Measurements from ENCODE around the gene PDCD11. TPM values are rescaled to one million over a fixed set of nuclear protein-coding genes. Genes with fewer than 3 reads are reported as not detected.
A peak's percentile ranks its signal among the peaks of the same experiment; 100 is the strongest.
"Not testable (repeated sequence)": the region's sequence is repeated elsewhere in the genome, so short reads cannot be mapped to it uniquely, and the experiment has no call there.

The PDCD11 gene, protein sequence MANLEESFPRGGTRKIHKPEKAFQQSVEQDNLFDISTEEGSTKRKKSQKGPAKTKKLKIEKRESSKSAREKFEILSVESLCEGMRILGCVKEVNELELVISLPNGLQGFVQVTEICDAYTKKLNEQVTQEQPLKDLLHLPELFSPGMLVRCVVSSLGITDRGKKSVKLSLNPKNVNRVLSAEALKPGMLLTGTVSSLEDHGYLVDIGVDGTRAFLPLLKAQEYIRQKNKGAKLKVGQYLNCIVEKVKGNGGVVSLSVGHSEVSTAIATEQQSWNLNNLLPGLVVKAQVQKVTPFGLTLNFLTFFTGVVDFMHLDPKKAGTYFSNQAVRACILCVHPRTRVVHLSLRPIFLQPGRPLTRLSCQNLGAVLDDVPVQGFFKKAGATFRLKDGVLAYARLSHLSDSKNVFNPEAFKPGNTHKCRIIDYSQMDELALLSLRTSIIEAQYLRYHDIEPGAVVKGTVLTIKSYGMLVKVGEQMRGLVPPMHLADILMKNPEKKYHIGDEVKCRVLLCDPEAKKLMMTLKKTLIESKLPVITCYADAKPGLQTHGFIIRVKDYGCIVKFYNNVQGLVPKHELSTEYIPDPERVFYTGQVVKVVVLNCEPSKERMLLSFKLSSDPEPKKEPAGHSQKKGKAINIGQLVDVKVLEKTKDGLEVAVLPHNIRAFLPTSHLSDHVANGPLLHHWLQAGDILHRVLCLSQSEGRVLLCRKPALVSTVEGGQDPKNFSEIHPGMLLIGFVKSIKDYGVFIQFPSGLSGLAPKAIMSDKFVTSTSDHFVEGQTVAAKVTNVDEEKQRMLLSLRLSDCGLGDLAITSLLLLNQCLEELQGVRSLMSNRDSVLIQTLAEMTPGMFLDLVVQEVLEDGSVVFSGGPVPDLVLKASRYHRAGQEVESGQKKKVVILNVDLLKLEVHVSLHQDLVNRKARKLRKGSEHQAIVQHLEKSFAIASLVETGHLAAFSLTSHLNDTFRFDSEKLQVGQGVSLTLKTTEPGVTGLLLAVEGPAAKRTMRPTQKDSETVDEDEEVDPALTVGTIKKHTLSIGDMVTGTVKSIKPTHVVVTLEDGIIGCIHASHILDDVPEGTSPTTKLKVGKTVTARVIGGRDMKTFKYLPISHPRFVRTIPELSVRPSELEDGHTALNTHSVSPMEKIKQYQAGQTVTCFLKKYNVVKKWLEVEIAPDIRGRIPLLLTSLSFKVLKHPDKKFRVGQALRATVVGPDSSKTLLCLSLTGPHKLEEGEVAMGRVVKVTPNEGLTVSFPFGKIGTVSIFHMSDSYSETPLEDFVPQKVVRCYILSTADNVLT (N-terminal part only)
- 76.1 and 80.0 TPM in 2 replicates for total RNA-seq (2014; rRNA removed; shearing (Covaris generic))

DNA sequence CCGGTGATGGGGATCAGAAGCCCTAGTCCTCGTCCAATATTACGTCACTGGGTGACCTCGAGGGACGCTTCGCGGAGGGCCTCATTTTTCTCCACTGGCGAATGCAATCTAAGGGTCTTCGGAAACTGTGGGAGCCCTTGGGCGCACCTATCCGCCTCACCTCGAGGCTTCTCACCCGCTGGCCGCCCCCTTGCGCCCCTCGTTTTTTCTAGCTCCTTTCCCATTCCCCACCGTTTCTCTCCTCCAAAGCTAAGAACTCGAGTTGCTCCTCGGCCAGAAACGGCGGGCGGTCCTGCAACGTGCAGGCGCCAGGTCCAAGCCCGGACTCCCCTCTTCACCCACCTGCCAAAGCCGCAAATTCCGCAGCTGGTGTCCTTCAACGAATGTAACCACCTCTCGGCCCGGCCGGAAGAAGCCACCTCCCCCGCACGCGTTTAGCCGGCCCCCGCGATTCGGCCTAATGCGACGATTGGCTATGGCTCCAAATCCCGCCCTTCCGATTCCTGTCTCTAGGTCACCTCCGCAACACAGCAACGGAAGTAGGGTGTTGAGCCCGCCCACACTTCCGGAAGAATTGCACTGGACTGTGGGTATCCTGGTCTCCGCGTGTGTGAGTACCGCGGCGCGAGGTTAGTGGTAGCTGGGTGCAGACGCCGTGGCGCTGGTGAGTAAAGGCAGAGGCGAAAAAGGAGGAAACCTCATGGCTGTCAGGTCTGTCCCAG, at the start of gene PDCD11, which contains the start of gene ATP5MK:
Gene PDCD11 (plus strand): TSS at position 560 of the 722 bp plus-strand sequence. CDS start 1,801 bp downstream, outside the sequence.
Gene ATP5MK (minus strand): TSS at position 409 of the 722 bp plus-strand sequence. CDS start 4,018 bp downstream, outside the sequence.
- peaks cover 43% of the 10 kb centered on the region for H3K36me3 ChIP-seq
- no peaks in the 10 kb centered on the region for H3K4me1 ChIP-seq
- DNase-seq = peak; percentile 98 to 99

DNA sequence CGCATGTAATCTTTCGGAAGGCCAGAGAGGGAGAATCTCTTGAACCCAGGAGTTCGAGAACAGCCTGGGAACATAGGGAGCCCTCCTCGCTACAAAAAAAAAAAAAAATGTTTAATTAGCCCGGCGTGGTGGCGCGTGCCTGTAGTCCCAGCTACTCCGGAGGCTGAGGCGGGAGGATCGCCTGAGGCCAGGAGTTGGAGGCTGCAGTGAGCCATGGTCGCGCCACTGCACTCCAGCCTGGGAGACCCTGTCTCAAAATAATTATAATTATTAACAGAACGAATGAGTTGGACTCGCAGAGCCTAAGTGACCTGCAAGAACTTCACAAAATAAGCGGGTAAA, 46.3 kb upstream of the PDCD11 start:
- Histone ChIP-seq H3K27me3 (no peaks in the 10 kb centered on the region), H3K4me3 (peak overlapping the region; percentile 95), H3K9me3 (replicated peaks) (no peaks in the 10 kb centered on the region), H3K4me1 (peaks cover 3% of the 10 kb centered on the region; the same call in 1 of the 2 replicates), H3K27ac (peak overlapping the region; percentile 76), H3K36me3 (peaks cover 35% of the 10 kb centered on the region)
- DNase-seq = no peak

More for the DNA sequence above, at the start of gene PDCD11, which contains the start of gene ATP5MK:
- Histone ChIP-seq H3K4me3 (peak within 1 kb of the TSS; percentile 71), H3K9me3 (replicated peaks) (no peaks in the 10 kb centered on the region), H3K27ac (peak within 1 kb of the TSS; percentile 76), H3K27me3 (no peaks in the 10 kb centered on the region)

DNA sequence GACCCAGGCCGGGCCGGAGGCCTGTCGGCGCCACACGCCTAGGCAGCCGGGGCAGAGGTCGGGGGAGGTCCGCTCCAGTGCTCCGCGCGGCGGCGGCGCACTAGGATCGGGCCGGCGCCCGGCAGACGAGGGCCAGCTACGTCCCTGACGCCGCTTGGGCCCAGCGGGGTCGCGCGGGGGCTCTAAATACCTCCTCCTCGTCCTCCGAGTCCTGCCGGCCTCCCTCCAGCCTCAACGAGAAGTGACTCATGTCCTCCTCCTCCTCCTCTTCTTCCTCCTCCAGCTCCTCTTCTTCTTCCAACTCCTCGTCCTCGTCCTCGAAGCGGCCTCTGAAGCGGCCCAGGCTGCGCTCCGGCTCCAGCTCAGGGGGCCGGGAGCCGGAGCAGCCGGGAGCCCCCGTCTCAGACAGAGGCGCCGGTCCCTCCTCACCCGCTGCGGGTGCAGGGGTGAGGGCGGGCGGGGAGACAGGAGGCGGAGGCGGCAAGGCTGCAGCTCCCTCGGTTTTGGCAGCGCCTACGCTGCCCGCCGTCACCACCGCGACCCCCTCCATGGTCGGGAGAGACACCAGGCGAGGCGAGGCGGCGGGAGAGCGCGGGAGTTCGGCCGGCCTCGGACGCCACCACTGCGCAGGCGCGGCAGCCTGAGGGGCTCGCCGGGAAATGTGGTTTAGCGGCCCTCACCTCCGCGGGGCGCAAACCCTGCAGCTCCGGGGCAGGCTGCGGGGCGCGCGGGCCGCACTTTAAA, 45.7 kb upstream of the PDCD11 start, which contains the start of gene PCGF6:
Gene PCGF6 (minus strand): TSS at position 624 of the 744 bp plus-strand sequence. CDS start 74 bp downstream, at position 550.
- Histone ChIP-seq H3K27ac (peak within 1 kb of the TSS; percentile 76), H3K4me1 (peaks cover 3% of the 10 kb centered on the region; the same call in 1 of the 2 replicates), H3K27me3 (no peaks in the 10 kb centered on the region), H3K4me3 (peak within 1 kb of the TSS; percentile 95), H3K36me3 (peaks cover 29% of the 10 kb centered on the region), H3K9me3 (replicated peaks) (no peaks in the 10 kb centered on the region)
- DNase-seq = peak; percentile 90 to 93

DNA sequence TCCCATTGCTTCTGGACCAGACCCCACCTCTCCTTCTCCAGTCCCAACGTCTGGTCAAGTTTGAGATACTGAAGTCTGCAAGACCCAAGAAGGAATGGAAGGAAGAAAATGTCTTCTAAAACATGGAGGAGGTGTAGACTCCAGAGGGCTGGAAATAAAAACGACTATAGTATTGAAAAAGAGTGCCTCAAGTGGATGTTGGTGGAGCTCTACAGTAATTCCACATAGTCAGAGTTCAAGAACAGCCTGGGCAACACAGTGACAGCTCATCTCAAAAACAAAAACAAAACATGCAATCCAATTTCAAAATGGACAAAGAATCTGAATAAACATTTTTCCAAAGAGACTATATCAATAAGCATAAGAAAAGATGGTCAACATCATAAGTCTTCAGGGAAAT, 43.1 kb upstream of the PDCD11 start:
- H3K4me1 ChIP-seq = peaks cover 3% of the 10 kb centered on the region; the same call in 1 of the 2 replicates
- H3K27ac ChIP-seq = no peak overlapping the region
- DNase-seq = no peak
- no peak overlapping the region for H3K4me3 ChIP-seq
- no peaks in the 10 kb centered on the region for H3K27me3 ChIP-seq
- no peaks in the 10 kb centered on the region for H3K9me3 ChIP-seq (replicated peaks)
- H3K36me3 ChIP-seq = peaks cover 5% of the 10 kb centered on the region

DNA sequence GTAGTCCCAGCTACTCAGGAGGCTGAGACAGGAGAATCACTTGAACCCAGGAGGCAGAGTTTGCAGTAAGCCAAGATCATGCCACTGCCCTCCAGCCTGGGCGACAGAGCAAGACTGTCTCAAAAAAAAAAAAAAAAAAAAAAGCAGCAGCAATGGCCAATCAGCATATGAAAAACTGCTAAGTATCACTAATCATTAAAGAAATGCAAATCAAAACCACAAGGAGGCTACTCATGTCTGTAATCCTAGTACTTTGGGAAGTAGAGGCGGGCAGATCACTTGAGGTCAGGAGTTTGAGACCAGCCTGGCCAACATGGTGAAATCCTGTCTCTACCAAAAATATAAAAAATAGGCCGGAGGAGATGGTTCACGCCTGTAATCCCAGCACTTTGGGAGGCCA, 41.9 kb upstream of the PDCD11 start:
- not testable (repeated sequence) for H3K27me3 ChIP-seq; H3K36me3 ChIP-seq; DNase-seq; H3K4me1 ChIP-seq; H3K4me3 ChIP-seq; H3K9me3 ChIP-seq (replicated peaks); H3K27ac ChIP-seq

DNA sequence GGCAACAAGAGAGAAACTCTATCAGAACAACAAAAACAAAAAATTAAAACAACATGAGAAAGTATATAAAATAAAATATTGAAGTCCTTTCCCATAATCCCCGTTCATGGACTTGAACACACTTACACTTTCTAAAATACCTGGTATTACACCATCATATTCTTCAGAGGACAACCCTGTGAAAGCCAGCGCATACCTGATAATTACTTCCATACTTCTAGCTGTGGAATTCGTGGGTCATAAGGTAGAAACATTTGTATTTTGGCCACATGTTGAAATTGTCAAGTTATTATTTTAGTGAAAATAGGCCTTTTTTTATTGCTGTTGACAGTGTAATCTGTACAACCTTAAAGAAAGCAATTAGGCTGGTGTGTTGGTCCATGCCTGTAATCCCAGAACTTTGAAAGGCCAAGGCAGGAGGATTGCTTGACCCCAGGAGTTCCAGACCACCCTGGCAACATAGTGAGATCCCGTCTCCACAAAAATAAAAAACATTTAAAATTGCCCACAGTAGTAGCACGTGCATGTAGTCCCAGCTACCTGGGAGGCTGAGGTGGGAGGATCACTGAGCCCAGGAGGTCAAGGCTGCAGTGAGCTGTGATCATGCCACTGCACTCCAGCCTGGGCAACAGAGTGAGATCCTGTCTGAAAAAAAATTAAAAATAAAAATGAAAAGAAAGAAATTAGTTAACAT, 40.4 kb upstream of the PDCD11 start:
- Histone ChIP-seq H3K4me1 (peaks cover 3% of the 10 kb centered on the region; the same call in 1 of the 2 replicates), H3K4me3 (no peak overlapping the region), H3K36me3 (no peaks in the 10 kb centered on the region), H3K27me3 (no peaks in the 10 kb centered on the region), H3K9me3 (replicated peaks) (no peaks in the 10 kb centered on the region), H3K27ac (no peak overlapping the region)
- DNase-seq = no peak

DNA sequence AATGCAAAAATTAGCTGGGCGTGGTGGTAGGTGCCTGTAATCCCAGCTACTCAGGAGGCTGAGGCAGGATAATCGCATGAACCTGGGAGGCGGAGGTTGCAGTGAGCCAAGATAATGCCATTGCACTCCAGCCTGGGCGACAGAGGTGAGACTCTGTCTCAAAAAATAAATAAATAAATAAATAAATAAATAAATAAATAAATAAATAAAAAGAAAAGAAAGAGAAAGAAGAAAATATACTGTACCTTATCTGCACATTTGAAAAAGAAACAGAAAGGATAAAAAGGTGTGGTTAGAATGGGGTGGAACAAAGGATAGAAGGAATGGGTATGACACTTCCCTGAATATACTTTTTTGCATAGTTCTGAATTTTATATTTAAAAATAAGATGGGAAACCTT, 36.9 kb upstream of the PDCD11 start:
- H3K27me3 ChIP-seq; H3K27ac ChIP-seq; H3K9me3 ChIP-seq (replicated peaks); H3K4me3 ChIP-seq; H3K36me3 ChIP-seq; DNase-seq; H3K4me1 ChIP-seq: not testable (repeated sequence)

DNA sequence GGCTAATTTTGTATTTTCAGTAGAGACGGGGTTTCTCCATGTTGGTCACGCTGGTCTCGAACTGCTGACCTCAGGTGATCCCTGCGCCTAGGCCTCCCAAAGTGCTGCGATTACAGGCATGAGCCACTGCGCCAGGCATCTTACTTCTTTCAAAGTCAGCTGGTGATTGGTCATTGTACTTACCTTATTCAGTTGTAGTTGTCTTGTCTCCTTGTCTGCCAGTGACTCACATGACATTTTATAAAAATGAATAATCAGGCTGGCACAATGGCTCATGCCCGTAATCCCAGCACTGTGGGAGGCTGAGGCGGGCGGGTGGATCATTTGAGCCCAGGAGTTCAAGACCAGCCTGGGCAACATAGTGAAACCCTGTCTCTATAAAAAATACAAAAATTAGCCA, 35.6 kb upstream of the PDCD11 start:
- H3K9me3 ChIP-seq (replicated peaks); H3K27ac ChIP-seq; H3K4me1 ChIP-seq; DNase-seq; H3K36me3 ChIP-seq; H3K4me3 ChIP-seq; H3K27me3 ChIP-seq: not testable (repeated sequence)

DNA sequence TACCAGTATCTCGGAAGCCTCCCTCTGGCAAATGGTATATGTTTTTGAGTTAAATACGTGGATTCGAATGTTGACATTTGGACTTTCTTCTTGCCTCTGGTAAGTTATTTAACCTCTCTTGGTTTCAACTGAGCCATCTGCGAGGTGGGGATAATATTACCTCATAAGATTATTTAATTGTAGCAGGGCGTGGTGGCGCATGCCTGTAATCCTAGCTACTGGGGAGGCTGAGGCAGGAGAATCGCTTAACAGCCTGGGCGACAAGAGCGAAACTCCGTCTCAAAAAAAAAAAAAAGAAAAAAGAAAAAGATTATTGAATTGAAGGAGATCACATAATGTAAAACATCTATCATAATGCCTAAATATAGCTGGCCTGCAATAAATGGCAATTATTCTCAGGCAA, 29.0 kb upstream of the PDCD11 start:
- H3K4me1 ChIP-seq = peaks cover 7% of the 10 kb centered on the region
- DNase-seq = no peak
- H3K4me3 ChIP-seq = peak overlapping the region; percentile 90
- H3K27ac ChIP-seq = peak overlapping the region; percentile 55; the same call in 1 of the 2 replicates
- no peaks in the 10 kb centered on the region for H3K27me3 ChIP-seq
- no peaks in the 10 kb centered on the region; the same call in 1 of the 2 replicates for H3K36me3 ChIP-seq
- no peaks in the 10 kb centered on the region for H3K9me3 ChIP-seq (replicated peaks)

DNA sequence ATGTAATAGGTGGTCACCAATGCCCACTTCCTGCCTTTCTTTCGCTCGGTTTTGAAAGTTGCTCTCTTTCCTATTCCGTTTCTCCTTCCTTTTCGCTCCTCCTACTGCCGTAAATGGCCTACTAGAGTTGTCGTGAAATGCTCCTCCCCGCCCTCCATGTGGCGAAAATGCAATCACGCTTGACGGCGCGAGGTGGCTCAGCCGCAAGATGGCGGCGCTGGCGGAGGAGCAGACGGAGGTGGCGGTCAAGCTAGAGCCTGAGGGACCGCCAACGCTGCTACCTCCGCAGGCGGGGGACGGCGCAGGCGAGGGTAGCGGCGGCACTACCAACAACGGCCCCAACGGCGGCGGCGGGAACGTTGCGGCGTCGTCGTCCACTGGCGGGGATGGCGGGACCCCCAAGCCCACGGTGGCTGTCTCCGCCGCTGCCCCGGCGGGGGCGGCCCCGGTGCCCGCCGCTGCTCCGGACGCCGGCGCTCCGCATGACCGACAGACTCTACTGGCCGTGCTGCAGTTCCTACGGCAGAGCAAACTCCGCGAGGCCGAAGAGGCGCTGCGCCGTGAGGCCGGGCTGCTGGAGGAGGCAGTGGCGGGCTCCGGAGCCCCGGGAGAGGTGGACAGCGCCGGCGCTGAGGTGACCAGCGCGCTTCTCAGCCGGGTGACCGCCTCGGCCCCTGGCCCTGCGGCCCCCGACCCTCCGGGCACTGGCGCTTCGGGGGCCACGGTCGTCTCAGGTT, 28.5 kb upstream of the PDCD11 start, which contains the start of gene TAF5:
Gene TAF5 (plus strand): TSS at position 195 of the 737 bp plus-strand sequence. CDS start 14 bp downstream, at position 209.
- Histone ChIP-seq H3K27ac (peak within 1 kb of the TSS; percentile 55), H3K4me1 (peaks cover 7% of the 10 kb centered on the region), H3K27me3 (no peaks in the 10 kb centered on the region), H3K9me3 (replicated peaks) (no peaks in the 10 kb centered on the region), H3K36me3 (no peaks in the 10 kb centered on the region; the same call in 1 of the 2 replicates), H3K4me3 (peak within 1 kb of the TSS; percentile 90)
- DNase-seq = peak; percentile 95 to 97

DNA sequence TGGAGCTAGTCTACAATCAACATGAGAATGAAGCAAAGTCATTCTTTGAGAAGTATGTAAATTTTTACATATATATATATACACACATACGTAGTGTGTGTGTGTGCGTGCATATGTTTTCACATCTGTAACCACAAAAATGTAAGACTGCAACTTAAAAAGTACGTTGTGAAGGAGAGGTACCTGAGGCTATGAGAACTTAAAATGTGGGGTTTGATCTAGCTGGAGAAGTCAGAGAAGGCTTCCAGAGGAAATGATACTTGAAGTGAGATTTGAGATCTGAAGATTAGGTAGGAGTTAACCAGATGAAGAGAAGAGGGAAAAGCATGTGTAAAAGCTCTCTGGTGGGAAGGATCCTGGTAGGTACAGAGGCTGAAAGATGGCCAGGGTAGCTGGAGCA, 22.9 kb upstream of the PDCD11 start:
- peaks cover 7% of the 10 kb centered on the region for H3K4me1 ChIP-seq
- DNase-seq = no peak
- H3K27ac ChIP-seq = no peak overlapping the region
- H3K27me3 ChIP-seq = no peaks in the 10 kb centered on the region
- no peaks in the 10 kb centered on the region for H3K9me3 ChIP-seq (replicated peaks)
- H3K4me3 ChIP-seq = no peak overlapping the region
- H3K36me3 ChIP-seq = peaks cover 27% of the 10 kb centered on the region

DNA sequence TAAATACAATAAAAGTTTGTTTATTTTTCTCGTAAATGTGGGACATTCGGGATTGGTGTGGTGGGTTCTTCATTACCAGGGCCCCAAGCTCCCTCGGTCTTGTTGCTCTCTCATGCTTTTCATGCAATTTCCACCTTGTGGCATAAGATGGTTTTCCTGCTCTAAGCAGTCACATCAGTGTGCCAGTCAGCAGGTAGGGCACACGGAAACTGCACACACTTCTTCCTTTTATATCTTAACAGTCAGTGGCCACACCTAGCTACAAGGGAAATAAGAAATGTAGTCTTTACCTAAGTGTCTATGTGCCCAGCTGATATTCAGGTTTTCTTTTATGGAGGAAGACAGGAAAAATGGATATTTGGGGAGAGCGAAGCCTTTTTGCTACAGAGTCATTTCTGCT, 22.2 kb upstream of the PDCD11 start:
- H3K27me3 ChIP-seq = no peaks in the 10 kb centered on the region
- DNase-seq = no peak
- peaks cover 27% of the 10 kb centered on the region for H3K36me3 ChIP-seq
- H3K9me3 ChIP-seq (replicated peaks) = no peaks in the 10 kb centered on the region
- H3K4me3 ChIP-seq = no peak overlapping the region
- no peak overlapping the region for H3K27ac ChIP-seq
- peaks cover 5% of the 10 kb centered on the region for H3K4me1 ChIP-seq

Measured in SJCRH30 (cell line).